CD4-positive, alpha-beta T cell treated with Interleukin-6 at 100 ng/mL for 8 hours (primary cell): ENCODE data around the gene BAHCC1.

Experiments
- DNase-seq: peaks from one replicate; pipeline ENCODE4 v3.0.0-alpha.2; 2020; ENCODE audit warnings: mixed read lengths, low spot score

BAHCC1 gene

DNA sequence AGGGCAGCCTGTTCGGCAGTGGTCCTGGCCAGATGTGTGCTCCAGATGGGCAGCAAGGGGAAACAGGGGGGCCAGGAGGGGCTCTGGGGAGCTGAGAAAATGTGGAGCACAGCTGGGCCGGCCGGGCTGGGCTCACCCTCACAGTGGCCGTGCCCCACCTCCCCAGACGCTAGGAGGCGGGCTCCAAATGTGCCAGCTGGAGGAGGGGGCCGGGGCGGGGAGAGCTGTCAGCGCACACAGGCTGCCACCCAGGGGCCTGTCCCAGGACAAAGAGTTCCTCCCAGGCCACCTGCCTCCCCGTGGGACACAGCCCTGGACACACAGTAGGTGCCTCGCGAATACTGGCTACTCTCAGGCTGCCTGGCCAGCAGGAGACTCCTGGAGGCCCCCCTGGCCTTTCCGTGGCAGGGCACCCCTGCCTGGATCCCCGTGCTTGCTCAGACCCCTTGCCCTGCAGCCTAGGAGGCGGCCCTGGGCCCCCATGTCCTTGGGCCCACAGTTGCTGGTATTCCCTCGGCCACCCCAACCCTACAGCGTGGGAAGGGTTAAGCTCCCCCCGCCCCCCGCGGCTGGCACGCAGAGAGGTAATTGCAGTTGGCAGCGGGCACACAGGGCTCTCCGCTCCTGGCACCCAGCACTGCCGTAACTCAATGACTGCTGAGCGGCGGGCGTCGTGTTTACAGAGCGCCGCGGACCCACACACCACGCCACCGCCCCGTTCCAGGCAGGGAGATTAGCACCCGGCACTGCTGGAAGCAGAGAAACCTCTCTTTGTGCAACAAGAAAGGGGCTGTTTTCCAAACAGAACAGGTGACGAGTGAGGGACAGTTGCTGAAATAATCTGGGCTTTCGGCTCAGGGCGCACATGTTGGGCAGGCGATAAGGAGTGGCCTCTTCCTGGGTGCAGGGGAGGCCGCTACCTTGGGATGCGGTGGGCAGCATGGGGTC, 32.2 kb downstream of the BAHCC1 start:
- no peak for DNase-seq

DNA sequence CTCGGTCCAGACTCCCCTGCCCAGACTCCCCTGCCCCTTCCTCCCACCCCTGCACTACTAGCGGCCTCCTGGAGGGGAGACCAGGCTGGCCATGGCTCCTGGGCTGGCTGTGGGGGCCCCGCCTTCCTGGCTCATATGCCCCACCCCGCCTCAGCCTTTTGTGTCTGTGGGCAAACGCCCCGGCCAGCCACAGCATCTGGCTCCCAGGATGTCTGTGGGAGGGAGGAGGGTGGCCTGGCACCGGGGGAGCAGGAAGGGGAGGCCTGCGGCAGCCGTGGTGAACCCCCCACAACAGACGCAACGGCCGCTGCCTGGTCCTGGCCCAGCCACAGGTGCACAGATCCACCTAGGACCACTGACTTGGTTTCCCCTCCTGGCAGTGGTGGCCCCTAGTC, 32.9 kb downstream of the BAHCC1 start:
- DNase-seq = no peak

DNA sequence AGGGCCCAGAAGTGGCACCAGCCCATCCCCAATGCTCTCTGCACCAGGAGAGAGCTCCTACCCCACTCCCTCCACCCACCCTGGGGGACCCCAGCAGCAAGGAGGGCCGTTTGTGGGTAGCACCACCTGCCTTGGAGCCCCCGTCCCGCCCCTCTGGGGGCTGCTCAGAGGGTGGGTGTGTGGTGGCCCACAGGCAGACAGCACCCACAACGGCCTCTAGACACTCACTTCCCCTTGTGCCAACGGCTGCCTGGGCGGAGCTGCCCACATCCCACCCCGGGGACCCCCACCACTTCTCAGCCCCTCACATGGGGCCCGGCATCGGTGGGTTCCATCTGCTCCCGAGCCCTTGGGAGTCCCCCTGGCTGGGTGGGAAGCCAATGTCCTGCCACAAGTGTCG, 33.3 kb downstream of the BAHCC1 start:
- no peak for DNase-seq

- DNase-seq = no peak
Observed at GRCh38 chr17:81428948-81429774, 33.9 kb downstream of the BAHCC1 start.

- DNase-seq = no peak
Observed at GRCh38 chr17:81429821-81430551, 34.7 kb downstream of the BAHCC1 start.

GRCh38 chr17:81431545-81432482, 36.6 kb downstream of the BAHCC1 start:
- no peak for DNase-seq

DNA sequence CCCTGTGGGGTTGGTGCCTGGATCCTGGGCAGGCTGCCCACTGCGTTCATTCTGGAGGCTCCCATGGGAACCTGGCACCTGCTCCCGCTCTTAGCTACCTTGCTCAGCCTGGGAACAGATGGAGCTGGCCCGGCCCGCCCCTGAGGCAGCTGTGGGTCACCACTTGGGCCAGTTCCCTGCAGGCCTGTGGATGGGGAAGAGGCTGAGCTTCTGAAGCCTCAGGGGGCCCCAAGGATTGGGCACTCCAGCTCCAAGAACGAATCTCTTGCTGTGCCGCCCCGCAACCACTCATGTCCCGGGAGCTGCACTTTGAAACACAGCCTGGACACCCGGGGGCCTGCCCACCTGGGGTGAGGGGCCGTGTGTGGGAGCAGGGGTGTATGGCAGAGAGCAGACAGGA, 37.7 kb downstream of the BAHCC1 start:
- no peak for DNase-seq

GRCh38 chr17:81433656-81434055, 38.4 kb downstream of the BAHCC1 start:
- DNase-seq = no peak

- DNase-seq = no peak
Observed at GRCh38 chr17:81434072-81434471, 38.8 kb downstream of the BAHCC1 start.

DNA sequence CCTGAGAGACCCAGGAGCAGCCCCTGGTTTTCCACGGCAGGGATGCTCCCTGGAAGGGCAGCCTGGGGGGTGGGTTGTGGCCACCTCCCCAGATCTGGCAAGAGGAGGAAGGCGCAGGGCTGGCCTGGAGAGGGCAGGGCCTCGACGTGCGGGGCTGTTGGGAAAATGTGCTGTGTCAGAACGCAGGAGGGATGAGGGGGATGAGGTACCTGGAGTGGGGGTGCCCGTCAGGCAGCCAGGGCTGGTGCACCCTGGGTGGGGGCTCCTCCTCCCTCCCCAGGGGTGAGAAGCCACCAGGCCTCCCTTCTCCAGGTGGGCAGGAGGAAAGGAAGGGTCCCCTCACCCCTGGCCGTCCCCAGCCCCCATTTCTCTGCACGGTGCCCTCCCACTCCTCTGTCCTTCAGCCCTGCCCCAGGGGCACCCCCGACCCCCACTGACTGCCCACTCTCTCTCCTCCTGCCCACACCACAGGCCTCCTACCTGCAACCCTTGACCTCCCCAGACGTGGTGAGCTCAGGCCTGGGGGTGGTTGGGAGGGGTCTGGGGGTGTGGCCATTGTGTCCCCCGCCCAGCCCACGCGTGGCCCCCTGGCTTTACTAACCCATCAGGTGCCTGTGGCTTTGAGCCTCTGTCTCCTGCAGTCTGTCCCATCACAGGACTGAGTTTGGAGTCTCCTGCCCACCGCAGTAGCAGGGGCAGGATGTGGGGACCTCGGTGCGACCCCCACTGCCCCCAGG, 39.6 kb downstream of the BAHCC1 start:
- DNase-seq = no peak

GRCh38 chr17:81435652-81436293, 40.5 kb downstream of the BAHCC1 start:
- no peak for DNase-seq

DNA sequence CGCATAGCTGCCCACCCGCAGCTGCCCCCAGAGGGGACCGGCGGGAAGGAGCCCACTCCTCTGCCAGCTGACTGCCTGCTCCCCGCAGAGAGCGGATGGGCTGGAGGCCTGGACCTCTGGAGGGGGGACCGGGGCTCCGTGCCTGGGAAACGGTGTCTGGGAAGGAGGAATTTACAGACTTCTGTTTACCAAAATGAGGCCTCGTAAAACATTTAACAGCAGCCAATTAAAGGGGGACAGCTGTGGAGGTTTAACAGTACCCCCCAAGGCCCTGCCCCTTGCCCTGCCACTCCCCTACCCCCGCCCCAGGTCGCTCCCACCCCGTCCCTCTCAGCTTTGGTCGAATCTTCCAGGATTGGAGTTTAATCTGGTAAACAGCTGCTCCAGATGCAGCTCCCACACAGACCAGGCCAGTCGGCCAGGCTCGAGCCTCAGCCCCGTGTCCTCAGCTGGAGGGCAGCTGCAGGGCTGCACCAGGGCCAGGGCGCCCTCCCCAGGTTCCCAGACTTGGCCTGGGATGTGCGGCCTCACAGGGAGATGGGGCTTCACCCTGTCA, 41.1 kb downstream of the BAHCC1 start:
- no peak for DNase-seq

DNA sequence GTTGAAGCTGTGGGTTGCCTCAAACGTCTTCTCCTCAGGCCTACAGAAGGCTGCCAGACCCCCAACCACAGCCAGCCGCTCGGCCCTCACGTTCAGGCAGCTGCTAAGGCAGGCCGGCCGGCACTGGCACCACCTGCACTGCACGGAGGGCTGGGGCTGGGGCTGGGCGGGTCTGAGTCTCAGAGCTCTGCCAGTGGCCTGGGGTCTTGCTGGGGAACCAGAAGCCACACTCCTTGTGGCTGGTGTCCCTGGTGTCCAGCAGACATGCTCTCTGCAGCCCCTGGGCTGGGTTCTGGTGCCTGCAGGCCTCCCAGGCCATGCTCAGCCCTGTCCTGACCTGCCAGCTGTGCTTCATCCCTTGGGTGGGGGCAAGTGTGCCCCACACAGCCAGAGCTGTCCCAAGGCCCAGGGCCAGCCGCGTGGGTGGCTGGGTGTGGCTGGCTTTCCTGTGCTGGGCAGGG, 42.0 kb downstream of the BAHCC1 start:
- DNase-seq = no peak

DNA sequence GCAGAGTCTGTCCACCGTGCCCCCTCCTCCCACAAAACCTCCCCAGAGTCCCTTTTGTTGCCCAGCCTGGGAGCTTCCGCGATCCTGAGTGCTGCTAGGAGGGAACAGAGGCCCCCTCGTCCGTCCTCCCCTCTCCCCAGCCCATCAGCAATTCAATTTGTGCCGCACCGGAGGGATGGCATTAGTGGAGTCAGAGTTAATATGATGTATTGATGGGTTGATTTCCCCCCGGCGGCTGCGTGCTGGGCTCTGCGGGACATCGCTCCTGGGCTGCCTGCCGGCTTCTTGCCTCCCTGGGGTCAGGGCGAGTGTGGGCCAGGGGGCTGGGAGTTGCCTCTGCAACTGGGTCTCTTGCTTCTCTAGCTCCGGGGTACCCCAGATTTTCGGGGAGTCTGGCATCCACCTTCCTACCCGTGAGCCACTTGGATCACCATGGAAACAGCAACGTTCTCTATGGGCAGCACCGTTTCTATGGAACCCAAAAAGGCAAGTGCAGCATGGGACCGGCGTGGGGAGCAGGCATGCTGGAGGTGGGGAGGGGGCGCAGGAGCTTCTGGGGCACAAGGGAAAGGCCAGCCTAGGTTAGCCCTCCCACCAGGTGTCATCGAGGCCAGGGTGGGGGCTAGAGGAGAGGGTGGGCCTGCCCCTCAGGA, 42.9 kb downstream of the BAHCC1 start:
- DNase-seq = no peak

DNA sequence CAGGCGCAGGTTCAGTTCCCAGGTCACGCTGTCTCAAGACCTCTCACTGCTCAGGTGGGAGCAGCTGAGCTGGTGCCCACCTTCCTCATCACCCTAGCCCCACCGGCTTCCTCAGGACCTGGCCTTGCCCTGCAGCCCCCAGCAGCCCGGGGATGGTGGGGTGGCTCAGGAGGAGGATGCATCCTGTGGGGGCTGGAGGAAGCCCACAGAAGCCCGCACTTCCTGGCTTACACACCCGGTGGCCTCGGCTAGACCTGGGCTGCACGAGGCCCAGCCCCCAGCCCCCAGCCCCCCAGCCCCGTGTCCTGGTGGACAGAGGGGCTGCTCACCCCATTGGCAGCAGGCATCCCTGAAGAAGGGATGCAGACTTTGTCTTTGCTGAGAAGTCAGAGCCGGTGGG, 43.4 kb downstream of the BAHCC1 start:
- DNase-seq = no peak

GRCh38 chr17:81440051-81440471, 44.8 kb downstream of the BAHCC1 start:
- DNase-seq = no peak

DNA sequence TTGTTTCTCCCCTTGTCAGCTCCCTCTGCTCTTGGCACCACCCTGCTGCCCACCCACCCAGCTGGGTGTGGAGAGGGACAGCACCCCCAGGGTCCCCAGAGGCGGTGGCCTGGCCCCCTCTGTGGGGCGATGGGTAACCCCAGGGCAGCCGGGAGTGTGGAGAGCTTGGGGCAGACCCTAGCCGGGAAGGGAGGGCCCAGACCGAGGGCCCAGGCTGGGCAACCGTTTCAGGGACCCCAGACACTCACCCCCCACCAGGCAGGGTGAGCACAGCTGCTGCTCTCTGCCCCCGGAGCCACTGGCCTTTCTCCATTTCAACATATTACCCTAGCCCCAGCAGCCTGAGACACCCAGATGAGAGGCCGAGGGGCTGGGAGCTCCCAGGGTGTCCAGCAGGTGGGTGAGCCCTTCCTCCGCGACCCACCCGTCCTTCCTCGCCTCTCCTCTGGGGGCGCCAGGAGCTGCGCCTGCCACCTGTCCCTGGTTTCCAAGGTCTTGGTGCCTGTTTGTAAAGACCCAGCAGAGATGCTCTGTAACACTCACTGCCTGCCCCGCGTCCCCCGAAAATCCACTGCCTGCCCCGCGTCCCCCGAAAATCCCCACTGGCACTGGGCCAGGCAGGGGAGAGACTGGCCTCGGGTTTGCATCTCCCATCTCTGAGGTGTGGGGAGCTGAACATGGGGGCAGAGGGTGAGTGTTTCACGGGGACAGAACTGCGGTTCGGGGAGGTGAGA, 45.4 kb downstream of the BAHCC1 start:
- DNase-seq = no peak

DNA sequence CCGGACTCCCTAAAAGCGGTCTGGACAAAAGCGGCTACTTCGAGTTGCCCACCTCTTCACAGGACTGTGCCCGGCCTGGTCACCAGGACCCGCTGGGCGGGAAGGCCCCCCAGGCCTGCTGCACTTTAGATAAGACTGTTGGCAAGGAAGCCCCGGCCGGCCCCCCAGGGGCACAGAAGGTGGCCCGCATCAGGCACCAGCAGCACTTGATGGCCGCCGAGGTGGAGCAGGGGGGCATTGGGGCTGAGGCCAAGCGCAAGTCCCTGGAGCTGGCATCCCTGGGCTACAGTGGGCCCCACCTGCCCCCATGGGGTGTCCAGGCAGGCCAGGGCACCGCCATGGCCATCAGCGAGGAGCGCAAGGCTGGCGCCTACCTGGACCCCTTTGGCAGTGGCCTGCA, 47.5 kb downstream of the BAHCC1 start:
- no peak for DNase-seq
